Subcutaneous adipose tissue (tissue), 4 donors: ENCODE results near the gene STX5. TPM values are rescaled to one million over a fixed set of nuclear protein-coding genes. Genes with fewer than 3 reads are reported as not detected.

Experiments
- CTCF ChIP-seq: fragments of 450-650 bp; IDR thresholded peaks from one replicate; pipeline ENCODE4 v1.5.1; 2016; ENCODE audit warnings: low read depth, mild to moderate bottlenecking, control low read depth, antibody characterized with exemption, moderate library complexity
- total RNA-seq, 4 donors: library from RNA; depleted of rRNA; stranded (reverse); fragments of >200 nt; gene quantifications; one replicate each; pipeline ENCODE4 v1.1.0, GENCODE V29; 2016

STX5 gene
- total RNA-seq = 10 to 100 TPM; 21.2 to 38.8 (median 29.9) TPM

GRCh38 chr11:62831520-62832335 lies at the start of gene STX5:
Gene STX5, minus strand, starts transcription at chr11:62832051. Its CDS starts 808 bp downstream, at chr11:62831243.
- TF ChIP-seq CTCF = no peak

- TF ChIP-seq CTCF = no peak
Measured at GRCh38 chr11:62880803-62881578, 49.1 kb upstream of the STX5 start, which contains the start of gene SLC3A2. Gene SLC3A2, plus strand, starts transcription at chr11:62880896. Its CDS starts 128 bp downstream, at chr11:62881024.

- TF ChIP-seq CTCF = no peak
Measured at GRCh38 chr11:62880231-62880802, 48.5 kb upstream of the STX5 start.

- TF ChIP-seq CTCF = no peak
Measured at GRCh38 chr11:62879235-62879978, 47.6 kb upstream of the STX5 start.

- no peak for TF ChIP-seq CTCF
Measured at GRCh38 chr11:62876712-62877111, 44.9 kb upstream of the STX5 start.

- TF ChIP-seq CTCF = no peak
Measured at GRCh38 chr11:62875698-62876478, 44.0 kb upstream of the STX5 start.
